Cardiac fibroblast (primary cell): ENCODE results near the gene SUCNR1.
"Not testable (repeated sequence)": the region's sequence is repeated elsewhere in the genome, so short reads cannot be mapped to it uniquely, and the experiment has no call there.

ENCODE experiments used
- DNase-seq, 2 donors: peaks; one replicate each; pipeline versions ENCODE4 v3.0.0 to v3.0.0-alpha.2; 2010; ENCODE audit warnings: low read depth in 2 of 2
- H3K4me3 ChIP-seq, 2 donors: replicated peaks in 1 of 2; 1 replicate in 1 of 2; 2 replicates in 1 of 2; pipeline ENCODE4 v1.5.1; 2011; ENCODE audit warnings: low read depth in 2 of 2, low read length in 2 of 2, mild to moderate bottlenecking in 2 of 2, moderate library complexity in 1 of 2
- TF ChIP-seq, protein P1 (sequence below): IDR thresholded peaks from one replicate; pipeline ENCODE4 v1.5.1; 2011; ENCODE audit warnings: low read depth, mild to moderate bottlenecking, low read length, inconsistent platforms

SUCNR1 gene

DNA sequence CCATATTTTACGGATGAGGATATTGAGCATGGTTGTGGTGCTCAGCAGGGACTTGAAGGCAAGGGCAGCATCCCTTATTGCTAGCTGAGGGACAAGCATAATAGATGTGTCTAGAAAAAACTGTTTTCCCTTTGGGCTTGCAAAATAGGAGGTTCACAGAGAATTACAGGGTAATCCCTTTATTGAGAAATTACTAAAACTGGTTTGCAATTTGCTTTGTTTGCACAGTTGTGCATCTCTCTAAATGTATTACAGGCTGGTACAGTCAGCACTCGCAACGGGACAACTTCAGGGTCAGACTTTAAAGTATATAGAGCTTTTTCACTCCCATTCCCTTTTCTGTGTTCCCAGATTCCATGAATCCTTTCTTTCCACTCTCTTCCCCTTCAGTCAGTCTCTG is 51.3 kb downstream of the SUCNR1 start:
- no peak overlapping the region for H3K4me3 ChIP-seq
- TF ChIP-seq, protein P1, sequence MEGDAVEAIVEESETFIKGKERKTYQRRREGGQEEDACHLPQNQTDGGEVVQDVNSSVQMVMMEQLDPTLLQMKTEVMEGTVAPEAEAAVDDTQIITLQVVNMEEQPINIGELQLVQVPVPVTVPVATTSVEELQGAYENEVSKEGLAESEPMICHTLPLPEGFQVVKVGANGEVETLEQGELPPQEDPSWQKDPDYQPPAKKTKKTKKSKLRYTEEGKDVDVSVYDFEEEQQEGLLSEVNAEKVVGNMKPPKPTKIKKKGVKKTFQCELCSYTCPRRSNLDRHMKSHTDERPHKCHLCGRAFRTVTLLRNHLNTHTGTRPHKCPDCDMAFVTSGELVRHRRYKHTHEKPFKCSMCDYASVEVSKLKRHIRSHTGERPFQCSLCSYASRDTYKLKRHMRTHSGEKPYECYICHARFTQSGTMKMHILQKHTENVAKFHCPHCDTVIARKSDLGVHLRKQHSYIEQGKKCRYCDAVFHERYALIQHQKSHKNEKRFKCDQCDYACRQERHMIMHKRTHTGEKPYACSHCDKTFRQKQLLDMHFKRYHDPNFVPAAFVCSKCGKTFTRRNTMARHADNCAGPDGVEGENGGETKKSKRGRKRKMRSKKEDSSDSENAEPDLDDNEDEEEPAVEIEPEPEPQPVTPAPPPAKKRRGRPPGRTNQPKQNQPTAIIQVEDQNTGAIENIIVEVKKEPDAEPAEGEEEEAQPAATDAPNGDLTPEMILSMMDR: no peak
- no peak for DNase-seq

DNA sequence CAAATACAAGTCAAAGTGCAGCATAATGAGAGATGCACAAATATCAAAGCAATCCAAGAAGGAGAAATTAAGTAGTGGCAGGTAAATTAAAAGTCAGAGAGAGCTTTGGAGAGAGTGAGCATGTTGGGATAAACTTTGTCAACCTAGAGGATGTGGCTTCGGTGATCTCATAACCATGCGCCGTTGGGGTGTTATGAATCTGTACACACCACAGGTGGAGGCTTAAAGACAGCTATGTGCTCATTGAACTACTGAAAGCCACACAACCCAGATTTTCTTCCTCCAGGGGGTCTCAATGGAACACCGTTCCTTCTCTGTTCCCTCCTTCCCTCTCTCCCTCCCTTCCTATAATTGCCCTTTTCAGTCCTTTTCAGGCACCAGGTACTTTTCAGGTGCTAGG is 52.0 kb downstream of the SUCNR1 start:
- H3K4me3 ChIP-seq: no peak overlapping the region
- TF ChIP-seq, protein P1: no peak
- DNase-seq: no peak

DNA sequence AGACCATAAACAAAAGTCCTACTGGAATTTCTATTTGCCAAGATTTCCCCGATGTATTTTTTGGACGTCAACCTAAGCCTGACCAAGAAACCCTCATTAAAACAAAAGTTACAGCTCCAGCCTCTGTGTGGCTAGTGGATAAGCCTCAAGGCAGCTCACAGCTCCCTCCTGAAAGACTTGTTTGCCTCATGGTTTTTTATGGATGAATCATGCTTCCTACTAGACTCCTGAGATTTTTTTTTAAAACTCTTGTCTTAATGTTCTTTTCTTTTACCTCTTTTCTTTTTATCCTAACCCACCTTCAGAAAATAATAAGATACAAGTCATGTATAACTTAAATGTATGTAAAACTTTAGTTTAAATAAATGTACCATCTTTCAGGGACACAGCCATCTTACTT is 52.4 kb downstream of the SUCNR1 start:
- no peak overlapping the region for H3K4me3 ChIP-seq
- TF ChIP-seq, protein P1: no peak
- DNase-seq: peak; percentile 66 to 75

DNA sequence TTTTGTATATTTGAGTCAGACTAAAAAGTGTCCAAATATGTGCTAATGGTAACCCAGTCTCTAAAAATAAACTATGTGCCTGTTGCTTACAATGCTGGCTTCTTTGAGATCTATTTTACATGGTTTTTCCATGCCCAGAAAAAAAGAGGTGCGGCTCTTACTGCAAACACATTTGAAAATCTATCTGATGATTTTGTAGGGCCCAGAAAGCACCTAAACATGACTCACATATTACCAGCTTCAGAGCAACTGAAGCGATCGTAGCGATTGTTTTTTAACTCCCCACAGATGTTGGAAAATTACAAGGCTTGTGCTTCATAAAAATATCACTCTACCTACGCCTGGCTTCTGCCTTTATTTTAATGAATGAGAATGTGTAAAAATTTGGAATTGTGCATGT is 53.5 kb downstream of the SUCNR1 start:
- peak in 1 of 2 donors; percentile 76 for DNase-seq
- TF ChIP-seq, protein P1: no peak
- H3K4me3 ChIP-seq: no peak overlapping the region

DNA sequence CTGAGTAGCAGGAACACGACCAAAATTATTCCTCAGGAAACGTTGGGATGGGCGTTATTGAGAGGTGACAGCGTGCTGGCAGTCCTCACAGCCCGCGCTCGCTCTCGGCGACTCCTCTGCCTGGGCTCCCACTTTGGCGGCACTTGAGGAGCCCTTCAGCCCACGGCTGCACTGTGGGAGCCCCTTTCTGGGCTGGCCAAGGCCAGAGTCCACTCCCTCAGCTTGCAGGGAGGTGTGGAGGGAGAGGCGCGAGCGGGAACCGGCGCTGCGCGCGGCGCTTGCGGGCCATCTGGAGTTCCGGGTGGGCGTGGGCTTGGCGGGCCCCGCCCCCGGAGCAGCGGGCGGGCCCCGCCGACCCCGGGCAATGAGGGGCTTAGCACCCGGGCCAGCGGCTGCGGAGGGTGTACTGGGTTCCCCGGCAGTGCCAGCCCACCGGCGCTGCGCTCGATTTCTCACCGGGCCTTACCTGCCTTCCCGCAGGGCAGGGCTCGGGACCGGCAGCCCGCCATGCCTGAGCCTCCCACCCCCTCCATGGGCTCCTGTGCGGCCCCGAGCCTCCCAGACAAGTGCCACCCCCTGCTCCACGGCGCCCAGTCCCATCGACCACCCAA is 54.6 kb downstream of the SUCNR1 start:
- DNase-seq, H3K4me3 ChIP-seq: not testable (repeated sequence)

DNA sequence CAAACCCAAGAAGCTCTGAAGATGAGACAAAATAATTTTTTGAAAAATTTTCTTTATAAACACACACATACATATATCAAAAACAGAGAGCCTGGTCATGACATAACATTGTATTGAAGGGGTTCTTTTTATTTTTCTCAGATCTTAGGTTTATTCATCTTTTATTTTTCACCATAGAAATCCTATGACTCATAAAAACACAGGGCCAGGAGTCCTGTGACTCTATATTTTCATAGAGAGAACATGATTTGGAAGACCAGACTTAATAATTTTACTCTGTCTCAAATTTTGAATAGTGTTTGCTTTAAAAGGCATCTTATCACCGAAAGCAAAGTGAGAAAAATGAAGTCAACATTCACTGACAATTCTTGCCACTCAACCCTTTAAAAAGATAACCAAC is 57.7 kb downstream of the SUCNR1 start:
- TF ChIP-seq, protein P1: no peak
- peak in 1 of 2 donors; percentile 56 for DNase-seq
- H3K4me3 ChIP-seq: no peak overlapping the region

DNA sequence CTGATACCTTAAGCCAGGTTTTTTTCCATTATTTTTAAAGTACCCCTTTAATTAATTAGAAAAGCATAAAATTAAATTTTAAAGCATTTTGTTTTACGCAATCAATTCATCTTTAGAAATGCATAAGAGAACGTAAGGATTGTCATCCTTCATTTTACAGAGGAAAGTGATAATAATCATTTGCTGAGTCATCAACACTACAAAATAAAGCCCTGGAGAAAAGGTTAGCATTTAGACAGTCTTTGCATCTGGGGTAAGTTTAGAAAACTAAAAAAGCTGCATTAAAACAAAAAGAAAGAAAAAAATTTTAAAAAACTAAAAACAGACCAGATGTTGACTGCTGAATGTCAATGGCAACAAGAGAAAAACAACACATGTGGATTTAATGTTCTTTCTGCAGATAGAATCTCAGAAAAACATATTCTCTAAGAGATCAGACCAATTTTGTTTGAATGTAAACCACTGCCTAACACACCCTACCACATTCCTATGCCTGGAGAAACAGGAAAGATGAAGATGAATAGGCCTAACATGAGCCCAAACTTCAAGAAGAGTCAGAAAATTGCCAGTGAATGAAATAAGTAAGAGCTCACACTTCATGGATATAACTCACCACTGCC is 59.9 kb downstream of the SUCNR1 start:
- peak in 1 of 2 donors; percentile 9 for DNase-seq
- H3K4me3 ChIP-seq: no peak overlapping the region
- TF ChIP-seq, protein P1: no peak
